ENCODE measurements around the gene ETDA.

Gene ETDA

GRCh38 chrX:135302269-135302873 is 50.5 kb downstream of the ETDA start:
- no peak for TF ChIP-seq CTCF (IDR thresholded peaks at IDR 0.05; ENCODE audit: low read length, missing control alignments)
- H3K4me3 ChIP-seq (replicated peaks; ENCODE audit: low read depth, low read length): no peak overlapping the region
- DNase-seq (ENCODE audit: low read depth): no peak

All from fibroblast of pulmonary artery (primary cell).